Retinal pigment epithelial cell (primary cell): Measurements from ENCODE around the gene DNAH17.

Source experiments
- DNase-seq: peaks from one replicate; pipeline ENCODE4 v3.0.0-alpha.2; 2010; ENCODE audit warnings: low read depth
- H3K4me3 ChIP-seq: 2 replicates; pipeline ENCODE4 v1.5.1; 2011; ENCODE audit warnings: mild to moderate bottlenecking, low read length, control low read depth, moderate library complexity
- TF ChIP-seq, protein P1 (sequence below): conservative IDR thresholded peaks from 2 replicates; pipeline ENCODE4 v1.5.1; 2011; ENCODE audit warnings: low read depth, low read length, control low read depth, inconsistent platforms

DNAH17 gene

GRCh38 chr17:78595135-78595810, 18.1 kb upstream of the DNAH17 start:
- TF ChIP-seq, protein P1, sequence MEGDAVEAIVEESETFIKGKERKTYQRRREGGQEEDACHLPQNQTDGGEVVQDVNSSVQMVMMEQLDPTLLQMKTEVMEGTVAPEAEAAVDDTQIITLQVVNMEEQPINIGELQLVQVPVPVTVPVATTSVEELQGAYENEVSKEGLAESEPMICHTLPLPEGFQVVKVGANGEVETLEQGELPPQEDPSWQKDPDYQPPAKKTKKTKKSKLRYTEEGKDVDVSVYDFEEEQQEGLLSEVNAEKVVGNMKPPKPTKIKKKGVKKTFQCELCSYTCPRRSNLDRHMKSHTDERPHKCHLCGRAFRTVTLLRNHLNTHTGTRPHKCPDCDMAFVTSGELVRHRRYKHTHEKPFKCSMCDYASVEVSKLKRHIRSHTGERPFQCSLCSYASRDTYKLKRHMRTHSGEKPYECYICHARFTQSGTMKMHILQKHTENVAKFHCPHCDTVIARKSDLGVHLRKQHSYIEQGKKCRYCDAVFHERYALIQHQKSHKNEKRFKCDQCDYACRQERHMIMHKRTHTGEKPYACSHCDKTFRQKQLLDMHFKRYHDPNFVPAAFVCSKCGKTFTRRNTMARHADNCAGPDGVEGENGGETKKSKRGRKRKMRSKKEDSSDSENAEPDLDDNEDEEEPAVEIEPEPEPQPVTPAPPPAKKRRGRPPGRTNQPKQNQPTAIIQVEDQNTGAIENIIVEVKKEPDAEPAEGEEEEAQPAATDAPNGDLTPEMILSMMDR = no peak
- no peak overlapping the region for H3K4me3 ChIP-seq
- DNase-seq = no peak

DNA sequence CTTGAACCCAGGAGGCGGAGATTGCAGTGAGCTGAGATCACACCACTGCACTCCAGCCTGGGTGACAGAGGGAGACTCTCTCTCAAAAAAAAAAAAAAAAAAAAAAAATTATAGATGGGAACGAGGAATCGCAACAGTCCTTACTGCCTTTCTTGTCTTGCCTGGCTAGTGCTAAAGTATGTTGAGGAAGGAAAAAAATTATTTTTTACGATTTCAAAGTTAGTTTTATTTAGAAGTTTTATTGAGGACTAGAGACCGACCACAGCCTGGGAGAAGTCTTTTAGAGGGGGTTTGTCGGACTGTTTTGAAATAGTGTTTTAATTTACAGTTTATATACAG, 15.8 kb upstream of the DNAH17 start:
- H3K4me3 ChIP-seq = no peak overlapping the region

DNA sequence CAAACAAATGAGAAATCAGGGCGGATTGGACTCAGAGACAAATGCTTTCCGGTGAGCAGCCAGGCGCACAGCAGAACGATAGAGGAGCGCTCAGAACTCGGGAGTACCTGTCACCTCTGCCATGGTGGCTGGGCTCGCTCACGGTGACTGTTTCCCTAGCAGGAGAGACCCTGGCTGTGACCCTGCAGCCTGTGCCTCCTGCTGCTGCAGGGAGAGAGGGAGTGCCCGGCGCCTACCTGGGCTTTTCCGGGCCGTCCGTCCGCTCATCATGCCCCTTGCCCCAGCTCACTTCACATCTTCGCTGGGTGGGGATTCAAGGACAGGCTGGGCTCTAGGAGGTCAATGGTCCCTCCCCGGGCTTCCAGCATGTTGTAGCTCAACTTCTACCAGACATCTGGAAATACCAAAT, 14.1 kb upstream of the DNAH17 start:
- TF ChIP-seq, protein P1 = no peak
- no peak overlapping the region for H3K4me3 ChIP-seq
- no peak for DNase-seq

More for the DNA sequence above, 15.8 kb upstream of the DNAH17 start:
- DNase-seq = no peak
- TF ChIP-seq, protein P1 = no peak

- no peak overlapping the region for H3K4me3 ChIP-seq
- TF ChIP-seq, protein P1 = no peak
- no peak for DNase-seq
Measured at GRCh38 chr17:78589885-78590284, 12.7 kb upstream of the DNAH17 start.

- TF ChIP-seq, protein P1 = no peak
- DNase-seq = no peak
- no peak overlapping the region for H3K4me3 ChIP-seq
Measured at GRCh38 chr17:78589031-78589675, 12.0 kb upstream of the DNAH17 start.

- no peak overlapping the region for H3K4me3 ChIP-seq
- TF ChIP-seq, protein P1 = no peak
- no peak for DNase-seq
Measured at GRCh38 chr17:78588258-78589030, 11.2 kb upstream of the DNAH17 start.
